Measurements from ENCODE around the gene MYRIP.
"Not testable (repeated sequence)": the region's sequence is repeated elsewhere in the genome, so short reads cannot be mapped to it uniquely, and the experiment has no call there.

The MYRIP gene

GRCh38 chr3:39809181-39809994, at the start of gene MYRIP:
Gene MYRIP, plus strand, starts transcription at chr3:39809609. Its CDS starts 91,208 bp downstream, at chr3:39900817.
- DNase-seq: peak; percentile 72

DNA sequence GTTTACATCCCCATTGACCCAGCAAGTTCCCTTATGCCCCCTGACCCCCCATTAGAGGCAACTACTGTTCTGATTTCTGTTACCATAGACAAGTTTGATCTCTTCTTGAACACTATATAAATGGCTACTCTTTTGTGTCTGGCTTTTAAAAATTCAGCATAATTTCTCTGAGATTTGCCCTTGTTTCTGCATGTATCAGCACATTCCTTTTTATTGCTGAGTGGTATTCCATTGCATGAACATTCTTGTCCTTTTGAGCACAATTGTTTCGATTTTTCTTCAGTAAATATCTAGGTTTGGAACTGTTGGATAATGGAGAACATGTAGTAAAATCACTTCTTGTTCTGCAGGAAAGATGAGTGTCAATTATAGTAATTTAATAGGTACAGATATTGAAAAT, 49.1 kb upstream of the MYRIP start:
- DNase-seq: no peak

DNA sequence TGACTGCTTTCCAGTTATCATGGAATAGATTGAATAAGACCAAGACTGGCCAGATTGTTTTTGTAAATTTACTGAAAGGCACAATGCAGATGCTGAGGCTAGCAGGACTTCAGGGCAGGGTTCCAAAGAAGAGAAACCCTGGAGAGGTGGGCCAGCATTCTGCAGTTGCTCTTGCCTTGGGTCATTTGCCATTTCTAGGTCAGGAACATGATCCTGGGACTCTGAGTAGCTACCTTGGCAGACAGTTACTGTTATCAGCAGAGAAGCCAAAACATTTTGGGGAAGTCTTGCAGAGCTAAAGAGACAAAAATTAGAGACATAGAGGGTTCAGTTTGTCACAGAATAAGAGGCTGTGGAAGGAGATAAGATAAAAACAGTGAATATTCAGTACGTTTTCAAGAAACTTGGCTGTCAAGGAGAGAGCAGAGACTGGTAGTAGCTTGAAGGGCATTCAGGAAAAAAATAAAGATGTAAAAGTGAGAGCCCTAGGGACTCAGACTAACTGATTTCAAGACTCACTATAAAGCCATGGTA, 46.8 kb upstream of the MYRIP start:
- no peak for DNase-seq

GRCh38 chr3:39763390-39763789, 46.0 kb upstream of the MYRIP start:
- DNase-seq: no peak

DNA sequence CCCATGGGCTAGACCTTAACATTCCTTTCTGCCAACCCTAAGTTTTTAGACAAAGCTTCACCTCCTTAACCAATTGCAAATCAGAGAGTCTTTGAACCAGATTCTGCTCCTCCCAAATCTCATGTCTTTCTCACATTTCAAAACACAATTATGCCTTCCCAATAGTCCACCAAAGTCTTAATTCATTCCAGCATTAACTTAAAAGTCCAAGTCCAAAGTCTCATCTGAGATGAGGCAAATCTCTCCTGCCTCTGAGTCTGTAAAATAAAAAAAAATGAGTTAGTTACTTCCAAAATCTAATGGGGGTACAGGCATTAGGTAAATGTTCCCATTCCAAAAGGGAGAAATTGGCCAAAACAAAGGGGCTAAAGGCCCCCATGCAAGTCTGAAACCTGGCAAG, 43.8 kb upstream of the MYRIP start:
- DNase-seq: no peak

DNA sequence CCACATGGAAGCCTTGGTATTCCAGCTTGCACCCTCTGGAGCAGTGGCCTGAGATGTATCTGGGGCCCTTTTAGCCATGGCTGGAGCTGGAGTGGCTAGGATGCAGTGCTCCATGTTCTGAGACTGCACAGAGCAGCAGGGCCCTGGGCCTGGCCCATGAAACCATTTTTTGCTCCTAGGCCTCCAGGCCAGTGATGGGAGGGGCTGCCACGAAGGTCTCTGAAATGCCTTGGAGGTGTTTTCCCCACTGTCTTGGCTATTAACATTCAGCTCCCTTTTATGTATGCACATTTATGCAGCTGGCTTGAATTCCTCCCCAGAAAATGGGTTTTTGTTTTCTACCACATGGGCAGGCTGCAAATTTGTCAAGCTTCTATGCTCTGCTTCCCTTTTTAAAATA, 43.0 kb upstream of the MYRIP start:
- no peak for DNase-seq

- not testable (repeated sequence) for DNase-seq
Measured at GRCh38 chr3:39766909-39767308, 42.5 kb upstream of the MYRIP start.

GRCh38 chr3:39778168-39778567, 31.2 kb upstream of the MYRIP start:
- DNase-seq: not testable (repeated sequence)

DNA sequence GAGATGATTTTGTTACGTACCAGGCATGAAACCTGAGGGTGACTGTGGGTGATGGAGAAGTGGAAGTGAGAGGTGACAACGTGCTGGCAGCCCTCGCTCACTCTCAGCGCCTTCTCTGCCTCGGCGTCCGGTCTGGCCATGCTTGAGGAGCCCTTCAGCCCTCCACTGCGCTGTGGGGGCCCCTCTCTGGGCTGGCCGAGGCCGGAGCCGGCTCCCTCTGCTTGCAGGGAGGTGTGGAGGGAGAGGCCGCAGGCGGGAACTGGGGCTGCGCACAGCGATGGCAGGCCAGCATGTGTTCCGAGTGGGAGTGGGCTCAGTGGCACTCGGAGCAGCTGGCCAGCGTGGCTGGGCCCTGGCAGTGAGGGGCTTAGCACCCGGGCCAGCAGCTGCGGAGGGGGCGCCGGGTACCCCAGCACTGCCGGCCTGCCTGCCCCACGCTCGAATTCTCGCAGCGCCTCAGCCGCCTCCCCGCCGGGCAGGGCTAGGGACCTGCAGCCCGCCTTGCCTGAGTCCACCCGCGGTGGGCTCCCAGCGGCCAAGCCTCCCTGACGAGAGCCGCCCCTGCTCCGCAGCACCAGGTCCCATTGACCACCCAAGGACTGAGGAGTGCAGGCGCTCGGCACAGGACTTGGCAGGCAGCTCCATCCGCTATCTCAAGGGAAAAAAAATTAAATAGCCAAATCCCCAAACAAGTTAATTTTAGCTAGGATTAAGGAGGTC, 29.7 kb upstream of the MYRIP start:
- DNase-seq: no peak

DNA sequence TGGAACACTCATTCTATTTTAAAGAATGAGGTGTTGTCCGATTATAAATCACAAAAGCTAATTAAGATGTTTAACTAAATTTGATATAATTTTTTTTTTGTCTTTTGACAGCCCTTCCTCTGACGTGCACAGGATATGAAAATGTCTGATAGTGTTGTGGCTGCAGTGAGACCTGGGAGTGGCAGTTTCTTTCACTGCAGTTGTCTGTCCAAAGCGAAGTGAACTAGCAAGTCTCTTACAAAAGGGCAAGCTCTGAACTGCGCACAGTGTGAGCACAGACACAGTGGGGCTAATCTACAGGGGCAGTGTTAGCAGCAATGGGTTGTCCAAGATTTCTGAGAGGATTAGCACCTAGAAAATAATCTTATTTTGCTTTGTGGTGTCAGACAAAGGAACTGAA, 29.1 kb upstream of the MYRIP start:
- no peak for DNase-seq

DNA sequence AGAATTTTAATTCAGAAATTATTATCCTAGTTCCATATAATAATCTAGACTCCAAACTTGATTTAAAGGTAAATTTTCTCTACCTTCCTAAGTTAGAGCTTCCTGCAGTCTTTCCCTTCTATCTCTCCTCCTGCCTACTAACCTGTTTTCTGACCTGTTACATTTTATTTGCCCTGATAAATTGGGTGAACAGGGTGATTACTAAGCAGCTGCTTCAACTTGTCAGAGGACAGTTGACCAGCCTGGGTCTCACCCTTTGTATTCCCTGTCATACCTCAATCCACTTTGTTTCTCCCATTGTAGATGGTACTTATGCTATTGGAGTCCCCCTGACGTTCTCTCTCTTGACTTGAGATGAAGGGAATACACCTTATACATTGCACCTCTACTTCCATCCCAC, 28.4 kb upstream of the MYRIP start:
- no peak for DNase-seq

- DNase-seq: no peak
Measured at GRCh38 chr3:39781632-39782031, 27.8 kb upstream of the MYRIP start.

- DNase-seq: no peak
Measured at GRCh38 chr3:39783680-39784079, 25.7 kb upstream of the MYRIP start.

DNA sequence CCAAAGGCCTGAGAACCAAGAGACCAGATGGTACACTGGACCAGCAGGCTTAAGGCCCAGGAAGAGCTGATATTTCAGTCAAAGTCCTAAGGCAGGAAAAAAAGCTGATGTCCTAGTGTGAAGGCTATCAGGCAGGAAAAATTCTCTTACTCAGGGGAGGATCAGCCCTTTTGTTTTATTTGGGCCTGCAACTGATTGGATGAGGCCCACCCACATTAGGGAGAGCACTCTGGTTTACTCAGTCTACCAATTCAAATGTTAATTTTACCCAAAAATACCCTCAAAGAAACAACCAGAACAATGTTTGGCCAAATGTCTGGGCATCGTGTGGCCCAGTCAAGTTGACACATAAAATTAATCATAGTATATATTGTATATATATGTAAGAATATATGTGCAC, 24.5 kb upstream of the MYRIP start:
- no peak for DNase-seq

DNA sequence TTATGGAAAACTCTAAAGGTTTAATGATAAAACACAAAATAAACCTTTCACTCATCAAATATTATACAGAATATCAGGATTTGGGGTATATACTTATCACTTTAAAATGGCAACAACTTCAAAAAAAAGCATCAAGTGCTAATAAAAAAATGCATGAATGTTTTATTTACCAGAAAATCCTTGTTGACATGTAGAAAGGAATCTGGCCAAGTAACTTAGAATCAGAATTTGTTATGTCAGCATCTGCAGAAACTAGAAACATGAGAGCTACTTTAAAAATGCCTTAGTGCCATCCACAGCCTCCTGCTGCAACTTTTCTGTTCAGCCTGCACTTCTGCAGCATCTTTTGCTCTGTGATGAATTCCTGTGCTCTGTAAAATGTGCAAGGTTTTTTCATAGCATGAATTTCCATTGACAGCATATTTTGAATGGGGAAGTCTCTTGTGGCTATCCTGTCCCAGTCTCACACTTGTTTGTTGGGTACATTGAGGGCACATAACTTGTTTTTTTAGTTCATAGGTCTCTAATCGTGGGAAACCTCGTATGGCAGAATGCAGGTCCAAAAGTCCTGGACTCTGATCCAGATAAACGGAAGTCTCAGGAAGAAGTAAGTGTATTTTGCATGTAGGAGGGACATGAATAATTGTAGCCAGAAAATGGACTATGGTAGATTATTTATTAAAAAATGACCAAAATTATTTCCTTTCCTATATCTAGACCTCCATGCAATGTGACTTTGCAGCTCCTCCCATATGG, 21.1 kb upstream of the MYRIP start:
- DNase-seq: no peak

DNA sequence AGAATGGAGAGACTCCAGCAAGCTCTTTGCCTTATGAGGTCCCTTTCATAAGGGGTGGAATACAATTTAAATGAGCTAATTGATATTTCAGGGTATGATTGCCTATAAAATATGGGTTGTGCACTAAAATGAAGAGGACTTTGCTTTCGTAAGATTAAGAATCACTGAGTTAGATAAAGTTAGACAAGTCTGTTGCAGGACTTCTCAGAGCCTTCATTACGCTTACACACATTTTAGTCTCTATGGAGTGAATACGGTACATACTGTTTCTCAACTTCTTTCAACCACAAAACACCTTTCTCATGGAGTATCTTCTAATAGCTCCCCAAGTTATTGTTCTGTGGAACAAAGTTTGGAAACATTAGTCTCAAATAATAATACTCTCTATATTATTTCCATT, 17.8 kb upstream of the MYRIP start:
- no peak for DNase-seq

GRCh38 chr3:39794880-39795279, 14.5 kb upstream of the MYRIP start:
- DNase-seq: no peak

GRCh38 chr3:39801216-39801615, 8.2 kb upstream of the MYRIP start:
- no peak for DNase-seq

GRCh38 chr3:39802486-39802885, 6.9 kb upstream of the MYRIP start:
- DNase-seq: not testable (repeated sequence)

- no peak for DNase-seq
Measured at GRCh38 chr3:39803956-39804355, 5.5 kb upstream of the MYRIP start.

DNA sequence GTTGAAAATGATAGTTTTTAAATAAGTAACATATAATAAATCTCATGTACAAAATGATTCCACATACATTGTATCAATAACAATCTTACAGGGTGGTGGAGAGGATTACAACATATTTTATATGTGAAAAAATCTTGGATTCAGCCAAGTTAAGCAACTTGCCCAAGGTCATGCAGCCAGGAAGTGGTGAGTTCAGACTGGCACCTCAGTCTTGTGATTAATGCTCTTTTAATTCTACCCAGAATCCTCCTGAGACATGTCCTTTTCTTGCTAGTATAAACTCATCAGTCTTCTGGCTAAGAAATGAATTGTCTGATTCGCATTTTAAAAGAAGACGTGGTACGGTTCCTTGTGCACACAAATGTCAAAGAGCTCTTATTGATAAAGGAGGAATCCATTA, 4.5 kb upstream of the MYRIP start:
- DNase-seq: no peak

GRCh38 chr3:39805650-39806049, 3.8 kb upstream of the MYRIP start:
- DNase-seq: no peak

DNA sequence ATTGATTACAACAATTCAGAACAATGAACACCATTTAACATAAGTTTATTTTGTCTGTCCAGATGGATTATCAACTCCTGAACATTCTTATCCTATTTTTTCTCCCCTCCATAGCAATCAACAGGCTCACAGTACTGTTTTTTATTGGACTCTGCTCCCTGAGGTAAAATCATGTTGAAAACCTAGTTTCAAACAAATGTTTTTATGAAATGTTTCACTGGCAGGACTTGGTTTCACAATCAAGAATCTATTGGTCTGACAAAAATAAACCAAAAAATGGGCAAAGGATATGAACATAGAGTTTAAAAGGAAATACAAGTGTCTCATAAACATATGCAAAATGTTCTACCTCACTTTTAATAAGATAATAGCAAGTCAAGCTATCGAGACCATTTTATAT, 2.6 kb upstream of the MYRIP start:
- DNase-seq: no peak

All from NCI-H1105 treated with DMSO at 0.1 percent for 48 hours (cell line).